ENCODE measurements around the gene SPIRE2. TPM values are rescaled to one million over a fixed set of nuclear protein-coding genes. Genes with fewer than 3 reads are reported as not detected.

SPIRE2 gene
- total and polyA plus RNA-seq, 2 of the 13 experiments (the other 11 are each of a cell fraction or from before 2014, with no cell fraction given), result 13.3 to 37.5 TPM

DNA sequence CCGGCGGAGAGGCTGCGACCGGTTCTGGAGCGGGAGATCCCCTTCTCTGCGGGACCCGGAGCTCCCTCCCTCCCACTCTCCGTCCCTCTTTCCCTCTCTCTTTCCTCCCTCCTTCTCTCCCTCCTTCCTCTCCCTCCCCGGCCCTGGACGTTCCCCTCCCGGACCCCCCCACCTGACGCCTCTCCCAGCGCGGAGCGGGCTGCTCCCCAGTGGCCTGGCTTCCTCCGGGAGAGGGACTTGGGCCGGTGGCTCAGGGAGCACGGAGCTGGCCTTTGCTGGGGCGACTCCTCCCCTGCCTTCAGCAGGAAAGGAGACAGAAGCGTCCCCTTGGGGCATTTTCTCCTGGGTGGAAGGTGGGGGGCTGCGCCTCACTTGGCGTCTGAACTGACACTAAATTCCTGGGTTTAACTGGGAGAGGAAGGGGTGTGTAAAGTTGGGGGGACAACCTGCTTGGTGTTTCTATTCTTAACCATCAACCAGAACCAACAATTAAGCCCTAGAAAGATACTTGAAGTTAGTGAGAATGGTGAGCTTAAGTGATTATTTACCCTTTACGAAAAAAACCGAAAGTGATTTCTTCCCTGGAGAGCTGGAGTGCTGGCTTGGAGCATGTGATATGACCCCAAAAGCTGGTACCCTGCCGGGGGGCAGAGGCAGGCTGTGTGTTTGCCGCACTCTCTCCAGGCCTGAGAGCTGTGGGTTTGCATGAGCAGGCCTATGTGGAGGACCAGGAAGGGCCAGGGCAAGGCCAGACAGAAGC, 775 bp downstream of the SPIRE2 start (continued):
- TF ChIP-seq GABPA (IDR thresholded peaks at IDR 0.05; ENCODE audit: low read depth, low read length) (no peak), GABPA (CRISPR knock-in tag; IDR thresholded peaks at IDR 0.05; ENCODE audit: low read depth) (no peak), NPAS2 (CRISPR knock-in tag; IDR thresholded peaks at IDR 0.05; ENCODE audit: borderline replicate concordance) (no peak), IKZF4 (CRISPR knock-in tag; IDR thresholded peaks at IDR 0.05; ENCODE audit: borderline replicate concordance, low read depth, not compliant biosample characterization) (no peak), ZNF543 (CRISPR knock-in tag; IDR thresholded peaks at IDR 0.05) (peak; percentile 29; the same call in 1 of the 2 replicates), HOXA3 (CRISPR knock-in tag; IDR thresholded peaks at IDR 0.05) (no peak; the same call in 1 of the 2 replicates), NR2C2 (CRISPR knock-in tag; IDR thresholded peaks at IDR 0.05; ENCODE audit: borderline replicate concordance) (no peak), ZNF773 (CRISPR knock-in tag; IDR thresholded peaks at IDR 0.05; ENCODE audit: borderline replicate concordance) (no peak), ZNF768 (CRISPR knock-in tag; IDR thresholded peaks at IDR 0.05) (no peak; the same call in 1 of the 2 replicates), ZBTB3 (CRISPR knock-in tag; IDR thresholded peaks at IDR 0.05; ENCODE audit: borderline replicate concordance, low read depth) (peak; percentile 70; the same call in 1 of the 2 replicates)
- TF ChIP-seq, protein P1, sequence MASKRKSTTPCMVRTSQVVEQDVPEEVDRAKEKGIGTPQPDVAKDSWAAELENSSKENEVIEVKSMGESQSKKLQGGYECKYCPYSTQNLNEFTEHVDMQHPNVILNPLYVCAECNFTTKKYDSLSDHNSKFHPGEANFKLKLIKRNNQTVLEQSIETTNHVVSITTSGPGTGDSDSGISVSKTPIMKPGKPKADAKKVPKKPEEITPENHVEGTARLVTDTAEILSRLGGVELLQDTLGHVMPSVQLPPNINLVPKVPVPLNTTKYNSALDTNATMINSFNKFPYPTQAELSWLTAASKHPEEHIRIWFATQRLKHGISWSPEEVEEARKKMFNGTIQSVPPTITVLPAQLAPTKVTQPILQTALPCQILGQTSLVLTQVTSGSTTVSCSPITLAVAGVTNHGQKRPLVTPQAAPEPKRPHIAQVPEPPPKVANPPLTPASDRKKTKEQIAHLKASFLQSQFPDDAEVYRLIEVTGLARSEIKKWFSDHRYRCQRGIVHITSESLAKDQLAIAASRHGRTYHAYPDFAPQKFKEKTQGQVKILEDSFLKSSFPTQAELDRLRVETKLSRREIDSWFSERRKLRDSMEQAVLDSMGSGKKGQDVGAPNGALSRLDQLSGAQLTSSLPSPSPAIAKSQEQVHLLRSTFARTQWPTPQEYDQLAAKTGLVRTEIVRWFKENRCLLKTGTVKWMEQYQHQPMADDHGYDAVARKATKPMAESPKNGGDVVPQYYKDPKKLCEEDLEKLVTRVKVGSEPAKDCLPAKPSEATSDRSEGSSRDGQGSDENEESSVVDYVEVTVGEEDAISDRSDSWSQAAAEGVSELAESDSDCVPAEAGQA (IDR thresholded peaks at IDR 0.05; ENCODE audit: low read depth), result no peak
- TF ChIP-seq, protein P1 (CRISPR knock-in tag; IDR thresholded peaks at IDR 0.05; ENCODE audit: borderline replicate concordance), result no peak
- TF ChIP-seq, protein P2, sequence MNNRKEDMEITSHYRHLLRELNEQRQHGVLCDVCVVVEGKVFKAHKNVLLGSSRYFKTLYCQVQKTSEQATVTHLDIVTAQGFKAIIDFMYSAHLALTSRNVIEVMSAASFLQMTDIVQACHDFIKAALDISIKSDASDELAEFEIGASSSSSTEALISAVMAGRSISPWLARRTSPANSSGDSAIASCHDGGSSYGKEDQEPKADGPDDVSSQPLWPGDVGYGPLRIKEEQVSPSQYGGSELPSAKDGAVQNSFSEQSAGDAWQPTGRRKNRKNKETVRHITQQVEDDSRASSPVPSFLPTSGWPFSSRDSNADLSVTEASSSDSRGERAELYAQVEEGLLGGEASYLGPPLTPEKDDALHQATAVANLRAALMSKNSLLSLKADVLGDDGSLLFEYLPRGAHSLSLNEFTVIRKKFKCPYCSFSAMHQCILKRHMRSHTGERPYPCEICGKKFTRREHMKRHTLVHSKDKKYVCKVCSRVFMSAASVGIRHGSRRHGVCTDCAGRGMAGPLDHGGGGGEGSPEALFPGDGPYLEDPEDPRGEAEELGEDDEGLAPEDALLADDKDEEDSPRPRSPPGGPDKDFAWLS (CRISPR knock-in tag; IDR thresholded peaks at IDR 0.05; ENCODE audit: borderline replicate concordance), result no peak
- TF ChIP-seq, protein P3, sequence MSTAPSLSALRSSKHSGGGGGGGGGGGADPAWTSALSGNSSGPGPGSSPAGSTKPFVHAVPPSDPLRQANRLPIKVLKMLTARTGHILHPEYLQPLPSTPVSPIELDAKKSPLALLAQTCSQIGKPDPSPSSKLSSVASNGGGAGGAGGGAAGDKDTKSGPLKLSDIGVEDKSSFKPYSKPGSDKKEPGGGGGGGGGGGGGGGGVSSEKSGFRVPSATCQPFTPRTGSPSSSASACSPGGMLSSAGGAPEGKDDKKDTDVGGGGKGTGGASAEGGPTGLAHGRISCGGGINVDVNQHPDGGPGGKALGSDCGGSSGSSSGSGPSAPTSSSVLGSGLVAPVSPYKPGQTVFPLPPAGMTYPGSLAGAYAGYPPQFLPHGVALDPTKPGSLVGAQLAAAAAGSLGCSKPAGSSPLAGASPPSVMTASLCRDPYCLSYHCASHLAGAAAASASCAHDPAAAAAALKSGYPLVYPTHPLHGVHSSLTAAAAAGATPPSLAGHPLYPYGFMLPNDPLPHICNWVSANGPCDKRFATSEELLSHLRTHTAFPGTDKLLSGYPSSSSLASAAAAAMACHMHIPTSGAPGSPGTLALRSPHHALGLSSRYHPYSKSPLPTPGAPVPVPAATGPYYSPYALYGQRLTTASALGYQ (CRISPR knock-in tag; IDR thresholded peaks at IDR 0.05), result no peak
- TF ChIP-seq, protein P4, sequence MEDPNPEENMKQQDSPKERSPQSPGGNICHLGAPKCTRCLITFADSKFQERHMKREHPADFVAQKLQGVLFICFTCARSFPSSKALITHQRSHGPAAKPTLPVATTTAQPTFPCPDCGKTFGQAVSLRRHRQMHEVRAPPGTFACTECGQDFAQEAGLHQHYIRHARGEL (CRISPR knock-in tag; IDR thresholded peaks at IDR 0.05), result no peak
- TF ChIP-seq, protein P5, sequence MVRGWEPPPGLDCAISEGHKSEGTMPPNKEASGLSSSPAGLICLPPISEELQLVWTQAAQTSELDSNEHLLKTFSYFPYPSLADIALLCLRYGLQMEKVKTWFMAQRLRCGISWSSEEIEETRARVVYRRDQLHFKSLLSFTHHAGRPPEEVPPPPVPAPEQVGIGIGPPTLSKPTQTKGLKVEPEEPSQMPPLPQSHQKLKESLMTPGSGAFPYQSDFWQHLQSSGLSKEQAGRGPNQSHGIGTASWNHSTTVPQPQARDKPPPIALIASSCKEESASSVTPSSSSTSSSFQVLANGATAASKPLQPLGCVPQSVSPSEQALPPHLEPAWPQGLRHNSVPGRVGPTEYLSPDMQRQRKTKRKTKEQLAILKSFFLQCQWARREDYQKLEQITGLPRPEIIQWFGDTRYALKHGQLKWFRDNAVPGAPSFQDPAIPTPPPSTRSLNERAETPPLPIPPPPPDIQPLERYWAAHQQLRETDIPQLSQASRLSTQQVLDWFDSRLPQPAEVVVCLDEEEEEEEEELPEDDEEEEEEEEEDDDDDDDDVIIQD (CRISPR knock-in tag; IDR thresholded peaks at IDR 0.05; ENCODE audit: low read depth), result no peak

Data from HepG2 (cell line).